Liver (tissue), 9 donors: ENCODE results near the gene LAMB4. TPM values are rescaled to one million over a fixed set of nuclear protein-coding genes. Genes with fewer than 3 reads are reported as not detected.

Source experiments
- DNase-seq: peaks from one replicate; pipeline ENCODE4 v3.0.0-alpha.2; 2017; ENCODE audit warnings: low spot score
- H3K27ac ChIP-seq, 2 donors: one replicate each; pipeline ENCODE4 v1.7.0; 2013; ENCODE audit warnings: inconsistent platforms in 2 of 2, low read length in 2 of 2, control low read depth in 1 of 2, low read depth in 1 of 2, mild to moderate bottlenecking in 1 of 2
- H3K27me3 ChIP-seq, 4 donors: one replicate each; pipeline versions ENCODE4 v1.6.1 to v1.7.0; 2013; ENCODE audit warnings: low read length in 3 of 4, inconsistent platforms in 1 of 4, mild to moderate bottlenecking in 1 of 4, moderate library complexity in 1 of 4; ENCODE audit not compliant: control insufficient read depth in 4 of 4, insufficient read depth in 4 of 4
- H3K36me3 ChIP-seq, 4 donors: one replicate each; pipeline versions ENCODE4 v1.6.1 to v1.7.0; 2013; ENCODE audit warnings: low read length in 3 of 4, mild to moderate bottlenecking in 3 of 4, low read depth in 1 of 4, moderate library complexity in 1 of 4; ENCODE audit not compliant: control insufficient read depth in 4 of 4, insufficient read depth in 3 of 4
- H3K4me1 ChIP-seq, 4 donors: one replicate each; pipeline versions ENCODE4 v1.6.1 to v1.7.0; 2013; ENCODE audit warnings: low read length in 3 of 4, mild to moderate bottlenecking in 3 of 4, moderate library complexity in 1 of 4; ENCODE audit not compliant: control insufficient read depth in 4 of 4, insufficient read depth in 4 of 4
- H3K4me3 ChIP-seq, 3 donors: one replicate each; pipeline versions ENCODE4 v1.6.1 to v1.7.0; 2013; ENCODE audit warnings: low read length in 3 of 3, control low read depth in 1 of 3, low read depth in 1 of 3, mild to moderate bottlenecking in 1 of 3
- H3K9ac ChIP-seq, 2 donors: one replicate each; pipeline ENCODE4 v1.7.0; 2013; ENCODE audit warnings: low read length in 2 of 2, mild to moderate bottlenecking in 2 of 2, moderate library complexity in 2 of 2, control low read depth in 1 of 2, low read depth in 1 of 2
- H3K9me3 ChIP-seq, 4 donors: one replicate each; pipeline versions ENCODE4 v1.6.1 to v1.7.0; 2013; ENCODE audit warnings: low read length in 3 of 4; ENCODE audit not compliant: control insufficient read depth in 4 of 4
- ATF3 ChIP-seq: IDR thresholded peaks from 2 replicates; pipeline ENCODE4 v1.6.1; 2016; ENCODE audit warnings: antibody characterized with exemption
- CTCF ChIP-seq: fragments of 150-350 bp; IDR thresholded peaks from 2 replicates; pipeline ENCODE4 v1.5.1; 2017; ENCODE audit warnings: improper control_type of control experiment, low read depth, low read length; ENCODE audit not compliant: missing input control
- EGR1 ChIP-seq, 2 donors: IDR thresholded peaks; 2 replicates each; pipeline ENCODE4 v1.6.1; 2016 to 2018; ENCODE audit warnings: antibody characterized with exemption in 2 of 2, low read depth in 2 of 2
- FOXA1 ChIP-seq: IDR thresholded peaks from 2 replicates; pipeline ENCODE4 v1.6.1; 2016; ENCODE audit warnings: antibody characterized with exemption
- FOXA2 ChIP-seq: IDR thresholded peaks from 2 replicates; pipeline ENCODE4 v1.6.1; 2016; ENCODE audit warnings: antibody characterized with exemption
- GABPA ChIP-seq, 2 donors: IDR thresholded peaks in 1 of 2; conservative IDR thresholded peaks in 1 of 2; 2 replicates each; pipeline ENCODE4 v1.6.1; 2016; ENCODE audit warnings: antibody characterized with exemption in 2 of 2, mild to moderate bottlenecking in 1 of 2, moderate library complexity in 1 of 2
- HNF4A ChIP-seq, 2 donors: conservative IDR thresholded peaks; 2 replicates each; pipeline ENCODE4 v1.6.1; 2016; ENCODE audit warnings: antibody characterized with exemption in 2 of 2, mild to moderate bottlenecking in 2 of 2
- HNF4G ChIP-seq: IDR thresholded peaks from 2 replicates; pipeline ENCODE4 v1.6.1; 2016; ENCODE audit warnings: antibody characterized with exemption
- JUND ChIP-seq, 2 donors: IDR thresholded peaks; 2 replicates each; pipeline ENCODE4 v1.6.1; 2016; ENCODE audit warnings: antibody characterized with exemption in 2 of 2
- MAX ChIP-seq: IDR thresholded peaks from 2 replicates; pipeline ENCODE4 v1.6.1; 2016; ENCODE audit warnings: antibody characterized with exemption
- NR2F2 ChIP-seq: IDR thresholded peaks from 2 replicates; pipeline ENCODE4 v1.6.1; 2016; ENCODE audit warnings: antibody characterized with exemption
- RAD21 ChIP-seq, 2 donors: IDR thresholded peaks; 2 replicates each; pipeline ENCODE4 v1.6.1; 2016; ENCODE audit warnings: antibody characterized with exemption in 2 of 2, mild to moderate bottlenecking in 2 of 2
- REST ChIP-seq: IDR thresholded peaks from 2 replicates; pipeline ENCODE4 v1.6.1; 2016; ENCODE audit warnings: antibody characterized with exemption, mild to moderate bottlenecking
- RXRA ChIP-seq, 2 donors: IDR thresholded peaks; 2 replicates each; pipeline ENCODE4 v1.6.1; 2017 to 2018; ENCODE audit warnings: antibody characterized with exemption in 2 of 2, mild to moderate bottlenecking in 1 of 2
- SP1 ChIP-seq: IDR thresholded peaks from 2 replicates; pipeline ENCODE4 v1.6.1; 2018; ENCODE audit warnings: antibody characterized with exemption, mild to moderate bottlenecking
- TAF1 ChIP-seq: conservative IDR thresholded peaks from 2 replicates; pipeline ENCODE4 v1.6.1; 2016; ENCODE audit warnings: antibody characterized with exemption, mild to moderate bottlenecking
- YY1 ChIP-seq: IDR thresholded peaks from 2 replicates; pipeline ENCODE4 v1.6.1; 2016; ENCODE audit warnings: antibody characterized with exemption, mild to moderate bottlenecking
- ZBTB33 ChIP-seq: IDR thresholded peaks from 2 replicates; pipeline ENCODE4 v1.6.1; 2016; ENCODE audit warnings: antibody characterized with exemption
- WGBS: extraction: QIAGEN DNeasy Blood & Tissue Kit; methylation state at CpG from one replicate; pipeline ENCODE4 v1.1.7; 2013; 5-methylcytosine and 5-hydroxymethylcytosine counted together
- polyA plus RNA-seq, 2 donors: library from polyadenylated mRNA; stranded (reverse) in 1 of 2; unstranded in 1 of 2; fragments of 200-250 nt in 1 of 2; fragments of >200 nt in 1 of 2; fragmentation: Nextera tagmentation in 1 of 2; extraction: Ambion mirVana in 1 of 2; gene quantifications; one replicate each; pipeline versions ENCODE4 v1.2.1 to v1.2.3, GENCODE V29; 2013 to 2015
- total RNA-seq, 2 donors: library from RNA; depleted of rRNA; stranded (reverse); fragments of >200 nt; gene quantifications; one replicate each; pipeline ENCODE4 v1.2.3, GENCODE V29; 2014
- donor health status: healthy.
- donor health status: healthy.
- donor health status: healthy.
- donor health status: healthy.
- donor health status: healthy.

LAMB4 gene
- total and polyA plus RNA-seq, 4 donors = under 0.01 to 0.03 TPM; not detected in 2

GRCh38 chr7:108077709-108078108 is 52.5 kb downstream of the LAMB4 start:
- Histone ChIP-seq H3K27ac (no peak overlapping the region), H3K27me3 (no peaks in the 10 kb centered on the region), H3K4me1 (peaks cover 0 to 5% (median 3%) of the 10 kb centered on the region in 4 donors), H3K9ac (no peak overlapping the region), H3K4me3 (no peak overlapping the region), H3K36me3 (no peaks in the 10 kb centered on the region), H3K9me3 (no peaks in the 10 kb centered on the region)
- 81% methylated on average over 3 of the region's 3 CpGs for WGBS
- TF ChIP-seq HNF4G (no peak), HNF4A (conservative IDR thresholded peaks at IDR 0.05) (no peak), GABPA (IDR thresholded peaks at IDR 0.05 in 1 of 2, conservative IDR thresholded peaks at IDR 0.05 in 1 of 2) (no peak), RXRA (IDR thresholded peaks at IDR 0.05) (no peak), MAX (no peak), RAD21 (IDR thresholded peaks at IDR 0.05) (no peak), JUND (IDR thresholded peaks at IDR 0.05) (no peak)
- no peak for DNase-seq

- Histone ChIP-seq H3K36me3 (no peaks in the 10 kb centered on the region), H3K9ac (no peak overlapping the region), H3K9me3 (no peaks in the 10 kb centered on the region), H3K4me3 (no peak overlapping the region), H3K27me3 (no peaks in the 10 kb centered on the region), H3K4me1 (peaks cover 0 to 4% (median 2%) of the 10 kb centered on the region in 4 donors), H3K27ac (no peak overlapping the region)
- TF ChIP-seq FOXA2 (no peak), MAX (no peak), HNF4A (conservative IDR thresholded peaks at IDR 0.05) (no peak), RXRA (IDR thresholded peaks at IDR 0.05) (no peak), JUND (IDR thresholded peaks at IDR 0.05) (no peak), TAF1 (no peak), ATF3 (no peak), EGR1 (IDR thresholded peaks at IDR 0.05; ENCODE audit: low read depth in 2 of 2) (no peak), SP1 (no peak), GABPA (IDR thresholded peaks at IDR 0.05 in 1 of 2, conservative IDR thresholded peaks at IDR 0.05 in 1 of 2) (no peak), REST (no peak), HNF4G (no peak), FOXA1 (no peak), NR2F2 (no peak), CTCF (no peak), RAD21 (IDR thresholded peaks at IDR 0.05) (no peak), YY1 (no peak), ZBTB33 (no peak)
- no peak for DNase-seq
These were observed 54.0 kb downstream of the LAMB4 start for GRCh38 chr7:108076156-108076555.
